K562 (cell line): ENCODE results near the gene PSMD8. TPM values are rescaled to one million over a fixed set of nuclear protein-coding genes. Genes with fewer than 3 reads are reported as not detected.

Experiments used
- CEBPG ChIP-seq, 3 experiments: fragments of 200-800 bp in 1 of 3; sonication (Bioruptor generic) in 1 of 3; sonication (generic) in 1 of 3; formaldehyde crosslinking in 1 of 3; IDR thresholded peaks in 2 of 3; conservative IDR thresholded peaks in 1 of 3; 2 replicates each; pipeline versions ENCODE4 v1.6.1 to v1.8.0; 2016 to 2022; ENCODE audit warnings: missing compliant biosample characterization in 2 of 3, missing genetic modification characterization in 2 of 3, mild to moderate bottlenecking in 1 of 3, missing genetic modification reagents in 1 of 3
- CHD2 ChIP-seq: IDR thresholded peaks from 2 replicates; pipeline ENCODE4 v1.6.1; 2011; ENCODE audit warnings: low read depth, low read length
- DMBX1 ChIP-seq: fragments of 250-450 bp; sonication (Bioruptor Pico); IDR thresholded peaks from 2 replicates; pipeline ENCODE4 v1.8.0; 2022; ENCODE audit warnings: inconsistent platforms, mild to moderate bottlenecking, moderate library complexity, borderline replicate concordance
- FOXA1 ChIP-seq: fragments of 450-650 bp; IDR thresholded peaks from 2 replicates; pipeline ENCODE4 v1.6.1; 2016; ENCODE audit warnings: mild to moderate bottlenecking, borderline replicate concordance
- GABPB2 ChIP-seq: fragments of 250-450 bp; sonication (Bioruptor Pico); conservative IDR thresholded peaks from 2 replicates; pipeline ENCODE4 v1.5.1; 2021; ENCODE audit warnings: mild to moderate bottlenecking
- GATA2 ChIP-seq: sonication (generic); formaldehyde crosslinking; IDR thresholded peaks from 2 replicates; pipeline ENCODE4 v1.4.0; 2020; ENCODE audit warnings: mild to moderate bottlenecking, missing genetic modification reagents
- HDGF ChIP-seq: fragments of 450-650 bp; IDR thresholded peaks from 2 replicates; pipeline ENCODE4 v1.6.1; 2016
- NFE2 ChIP-seq: IDR thresholded peaks from 2 replicates; pipeline ENCODE4 v1.6.1; 2014; ENCODE audit warnings: antibody characterized with exemption, low read depth
- NR3C1 ChIP-seq: sonication (generic); formaldehyde crosslinking; IDR thresholded peaks from 2 replicates; pipeline ENCODE4 v1.8.1; 2022; ENCODE audit warnings: missing genetic modification reagents
- POU5F1 ChIP-seq: fragments of 150-350 bp; IDR thresholded peaks from 2 replicates; pipeline ENCODE4 v1.6.1; 2014; ENCODE audit warnings: borderline replicate concordance, low read length, low read depth, mild to moderate bottlenecking; ENCODE audit not compliant: partially characterized antibody
- PPARD ChIP-seq: fragments of 250-450 bp; sonication (Bioruptor Pico); IDR thresholded peaks from 2 replicates; pipeline ENCODE4 v1.8.0; 2022; ENCODE audit warnings: inconsistent platforms, mild to moderate bottlenecking, moderate library complexity
- RBFOX2 ChIP-seq: fragments of 200-400 bp; formaldehyde crosslinking; IDR thresholded peaks from 2 replicates; pipeline ENCODE4 v1.6.1; 2017; ENCODE audit warnings: low read depth, mild to moderate bottlenecking, low read length, moderate library complexity
- SUPT5H ChIP-seq: fragments of 450-650 bp; IDR thresholded peaks from 2 replicates; pipeline ENCODE4 v1.6.1; 2016
- TAF1 ChIP-seq: IDR thresholded peaks from 2 replicates; pipeline ENCODE4 v1.6.1; 2011; ENCODE audit warnings: mild to moderate bottlenecking, low read length, moderate library complexity; ENCODE audit not compliant: insufficient read depth, control insufficient read depth, severe bottlenecking; ENCODE audit errors: extremely low read depth
- ZKSCAN3 ChIP-seq: fragments of 250-450 bp; sonication (Bioruptor Pico); IDR thresholded peaks from 2 replicates; pipeline ENCODE4 v1.4.0; 2020
- ZNF644 ChIP-seq: fragments of 200-800 bp; sonication (Bioruptor generic); IDR thresholded peaks from 2 replicates; pipeline ENCODE4 v1.6.1; 2016; ENCODE audit warnings: low read depth, missing genetic modification characterization, missing compliant biosample characterization
- polyA plus RNA-seq, 8 experiments: library from polyadenylated mRNA; depleted of rRNA in 4 of 8; stranded (reverse) in 5 of 8; unstranded in 3 of 8; fragments of >200 nt; fragmentation: Nextera tagmentation in 2 of 8; fragmentation: Illumina TruSeq in 1 of 8; extraction: Ambion mirVana in 2 of 8; extraction: Trizol in 1 of 8; gene quantifications; 2 replicates each; pipeline versions ENCODE4 v1.2.1 to v1.2.3, GENCODE V29; 2011 to 2014; ENCODE audit warnings: inconsistent platforms in 1 of 8, missing spikeins in 1 of 8
- total RNA-seq, 7 experiments: library from RNA; depleted of rRNA in 6 of 7; stranded (reverse); fragments of >200 nt in 6 of 7; fragmentation: Illumina TruSeq in 2 of 7; extraction: Trizol in 2 of 7; gene quantifications; 2 replicates each; pipeline versions ENCODE4 v1.2.1 to v1.2.3, GENCODE V29; 2011 to 2021; ENCODE audit warnings: low replicate concordance in 1 of 7
- TF ChIP-seq, protein P1 (sequence below): sonication (generic); formaldehyde crosslinking; IDR thresholded peaks from 2 replicates; pipeline ENCODE4 v1.8.0; 2023; ENCODE audit warnings: missing genetic modification reagents, mild to moderate bottlenecking, borderline replicate concordance
- TF ChIP-seq, protein P2 (sequence below): fragments of 200-800 bp; sonication (Bioruptor generic); IDR thresholded peaks from 2 replicates; pipeline ENCODE4 v1.6.1; 2016; ENCODE audit warnings: missing genetic modification characterization, missing compliant biosample characterization

PSMD8 gene
- total and polyA plus RNA-seq, 9 of the 15 experiments (the other 6 are each of a cell fraction or from before 2014, with no cell fraction given) = 130 to 583 (median 315) TPM

DNA sequence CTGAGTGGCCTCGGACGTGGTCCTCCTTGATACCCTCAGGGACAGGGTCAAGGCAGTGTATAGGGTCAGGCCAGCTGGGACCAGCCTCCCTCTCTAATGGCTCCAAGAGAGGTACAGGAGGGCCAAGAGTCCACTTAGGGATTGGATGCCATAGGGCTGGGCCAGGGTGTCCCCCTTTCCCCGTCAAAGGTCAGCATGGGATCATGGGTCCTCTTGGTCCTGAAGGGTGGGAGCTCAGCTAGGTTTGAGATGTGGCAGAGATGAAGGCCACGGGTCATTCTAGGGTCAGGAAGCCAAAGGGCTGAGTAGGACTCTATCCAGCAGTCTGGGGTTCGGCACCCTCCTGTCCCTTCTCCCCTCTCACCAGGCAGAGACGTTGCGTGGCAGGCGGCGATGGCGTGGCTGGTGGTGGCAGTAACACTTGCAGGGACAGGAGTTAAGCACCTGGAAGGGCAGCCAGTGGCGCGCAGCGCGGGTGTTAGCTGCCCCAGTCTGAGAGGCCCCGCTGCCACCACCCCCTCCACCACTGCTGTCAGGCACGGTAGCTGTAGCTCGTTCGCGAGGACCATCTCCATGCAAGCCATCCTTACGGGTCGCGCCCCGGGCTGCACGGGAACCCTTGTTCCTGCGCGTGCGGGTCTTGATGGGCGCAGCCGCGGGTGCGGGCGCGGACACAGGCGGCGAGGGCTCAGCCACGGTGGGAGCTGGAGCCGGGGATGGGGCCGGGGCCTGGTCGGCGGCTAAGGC is 10.9 kb downstream of the PSMD8 start (continued):
- TF ChIP-seq, protein P1, sequence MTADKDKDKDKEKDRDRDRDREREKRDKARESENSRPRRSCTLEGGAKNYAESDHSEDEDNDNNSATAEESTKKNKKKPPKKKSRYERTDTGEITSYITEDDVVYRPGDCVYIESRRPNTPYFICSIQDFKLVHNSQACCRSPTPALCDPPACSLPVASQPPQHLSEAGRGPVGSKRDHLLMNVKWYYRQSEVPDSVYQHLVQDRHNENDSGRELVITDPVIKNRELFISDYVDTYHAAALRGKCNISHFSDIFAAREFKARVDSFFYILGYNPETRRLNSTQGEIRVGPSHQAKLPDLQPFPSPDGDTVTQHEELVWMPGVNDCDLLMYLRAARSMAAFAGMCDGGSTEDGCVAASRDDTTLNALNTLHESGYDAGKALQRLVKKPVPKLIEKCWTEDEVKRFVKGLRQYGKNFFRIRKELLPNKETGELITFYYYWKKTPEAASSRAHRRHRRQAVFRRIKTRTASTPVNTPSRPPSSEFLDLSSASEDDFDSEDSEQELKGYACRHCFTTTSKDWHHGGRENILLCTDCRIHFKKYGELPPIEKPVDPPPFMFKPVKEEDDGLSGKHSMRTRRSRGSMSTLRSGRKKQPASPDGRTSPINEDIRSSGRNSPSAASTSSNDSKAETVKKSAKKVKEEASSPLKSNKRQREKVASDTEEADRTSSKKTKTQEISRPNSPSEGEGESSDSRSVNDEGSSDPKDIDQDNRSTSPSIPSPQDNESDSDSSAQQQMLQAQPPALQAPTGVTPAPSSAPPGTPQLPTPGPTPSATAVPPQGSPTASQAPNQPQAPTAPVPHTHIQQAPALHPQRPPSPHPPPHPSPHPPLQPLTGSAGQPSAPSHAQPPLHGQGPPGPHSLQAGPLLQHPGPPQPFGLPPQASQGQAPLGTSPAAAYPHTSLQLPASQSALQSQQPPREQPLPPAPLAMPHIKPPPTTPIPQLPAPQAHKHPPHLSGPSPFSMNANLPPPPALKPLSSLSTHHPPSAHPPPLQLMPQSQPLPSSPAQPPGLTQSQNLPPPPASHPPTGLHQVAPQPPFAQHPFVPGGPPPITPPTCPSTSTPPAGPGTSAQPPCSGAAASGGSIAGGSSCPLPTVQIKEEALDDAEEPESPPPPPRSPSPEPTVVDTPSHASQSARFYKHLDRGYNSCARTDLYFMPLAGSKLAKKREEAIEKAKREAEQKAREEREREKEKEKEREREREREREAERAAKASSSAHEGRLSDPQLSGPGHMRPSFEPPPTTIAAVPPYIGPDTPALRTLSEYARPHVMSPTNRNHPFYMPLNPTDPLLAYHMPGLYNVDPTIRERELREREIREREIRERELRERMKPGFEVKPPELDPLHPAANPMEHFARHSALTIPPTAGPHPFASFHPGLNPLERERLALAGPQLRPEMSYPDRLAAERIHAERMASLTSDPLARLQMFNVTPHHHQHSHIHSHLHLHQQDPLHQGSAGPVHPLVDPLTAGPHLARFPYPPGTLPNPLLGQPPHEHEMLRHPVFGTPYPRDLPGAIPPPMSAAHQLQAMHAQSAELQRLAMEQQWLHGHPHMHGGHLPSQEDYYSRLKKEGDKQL (CRISPR knock-in tag) = no peak
- no peak for TF ChIP-seq DMBX1 (CRISPR knock-in tag)
- TF ChIP-seq ZKSCAN3 (CRISPR knock-in tag) = no peak
- no peak for TF ChIP-seq ZNF644 (tag)
- TF ChIP-seq NR3C1 = no peak
- TF ChIP-seq PPARD (CRISPR knock-in tag) = no peak
- TF ChIP-seq SUPT5H = 0 out of 2 replicates have a peak, but pooled peaks have one; percentile 39
- peak; percentile 63 for TF ChIP-seq RBFOX2
- no peak for TF ChIP-seq GATA2 (CRISPR knock-in tag)
- no peak for TF ChIP-seq CHD2
- no peak for TF ChIP-seq CEBPG (CRISPR knock-in tag; IDR thresholded peaks at IDR 0.05)
- TF ChIP-seq CEBPG (tag; conservative IDR thresholded peaks at IDR 0.05 in 1 of 2, IDR thresholded peaks at IDR 0.05 in 1 of 2) = no peak
- no peak for TF ChIP-seq POU5F1
- TF ChIP-seq, protein P2, sequence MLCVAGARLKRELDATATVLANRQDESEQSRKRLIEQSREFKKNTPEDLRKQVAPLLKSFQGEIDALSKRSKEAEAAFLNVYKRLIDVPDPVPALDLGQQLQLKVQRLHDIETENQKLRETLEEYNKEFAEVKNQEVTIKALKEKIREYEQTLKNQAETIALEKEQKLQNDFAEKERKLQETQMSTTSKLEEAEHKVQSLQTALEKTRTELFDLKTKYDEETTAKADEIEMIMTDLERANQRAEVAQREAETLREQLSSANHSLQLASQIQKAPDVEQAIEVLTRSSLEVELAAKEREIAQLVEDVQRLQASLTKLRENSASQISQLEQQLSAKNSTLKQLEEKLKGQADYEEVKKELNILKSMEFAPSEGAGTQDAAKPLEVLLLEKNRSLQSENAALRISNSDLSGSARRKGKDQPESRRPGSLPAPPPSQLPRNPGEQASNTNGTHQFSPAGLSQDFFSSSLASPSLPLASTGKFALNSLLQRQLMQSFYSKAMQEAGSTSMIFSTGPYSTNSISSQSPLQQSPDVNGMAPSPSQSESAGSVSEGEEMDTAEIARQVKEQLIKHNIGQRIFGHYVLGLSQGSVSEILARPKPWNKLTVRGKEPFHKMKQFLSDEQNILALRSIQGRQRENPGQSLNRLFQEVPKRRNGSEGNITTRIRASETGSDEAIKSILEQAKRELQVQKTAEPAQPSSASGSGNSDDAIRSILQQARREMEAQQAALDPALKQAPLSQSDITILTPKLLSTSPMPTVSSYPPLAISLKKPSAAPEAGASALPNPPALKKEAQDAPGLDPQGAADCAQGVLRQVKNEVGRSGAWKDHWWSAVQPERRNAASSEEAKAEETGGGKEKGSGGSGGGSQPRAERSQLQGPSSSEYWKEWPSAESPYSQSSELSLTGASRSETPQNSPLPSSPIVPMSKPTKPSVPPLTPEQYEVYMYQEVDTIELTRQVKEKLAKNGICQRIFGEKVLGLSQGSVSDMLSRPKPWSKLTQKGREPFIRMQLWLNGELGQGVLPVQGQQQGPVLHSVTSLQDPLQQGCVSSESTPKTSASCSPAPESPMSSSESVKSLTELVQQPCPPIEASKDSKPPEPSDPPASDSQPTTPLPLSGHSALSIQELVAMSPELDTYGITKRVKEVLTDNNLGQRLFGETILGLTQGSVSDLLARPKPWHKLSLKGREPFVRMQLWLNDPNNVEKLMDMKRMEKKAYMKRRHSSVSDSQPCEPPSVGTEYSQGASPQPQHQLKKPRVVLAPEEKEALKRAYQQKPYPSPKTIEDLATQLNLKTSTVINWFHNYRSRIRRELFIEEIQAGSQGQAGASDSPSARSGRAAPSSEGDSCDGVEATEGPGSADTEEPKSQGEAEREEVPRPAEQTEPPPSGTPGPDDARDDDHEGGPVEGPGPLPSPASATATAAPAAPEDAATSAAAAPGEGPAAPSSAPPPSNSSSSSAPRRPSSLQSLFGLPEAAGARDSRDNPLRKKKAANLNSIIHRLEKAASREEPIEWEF (CRISPR knock-in tag) = no peak
- TF ChIP-seq TAF1 = no peak
- TF ChIP-seq FOXA1 = no peak
- no peak for TF ChIP-seq GABPB2 (CRISPR knock-in tag)
- no peak for TF ChIP-seq NFE2
- no peak for TF ChIP-seq HDGF
